Left lung (tissue), 10 donors: ENCODE results near the gene ZNF697. TPM values are rescaled to one million over a fixed set of nuclear protein-coding genes. Genes with fewer than 3 reads are reported as not detected.
A peak's percentile ranks its signal among the peaks of the same experiment; 100 is the strongest.
"Not testable (repeated sequence)": the region's sequence is repeated elsewhere in the genome, so short reads cannot be mapped to it uniquely, and the experiment has no call there.

Source experiments
- ATAC-seq: fragments of 200-7000 bp; cut with Tn5 transposase; one replicate; pipeline ENCODE4 v1.9.1; 2020; ENCODE audit warnings: moderate library complexity
- DNase-seq, 4 donors: peaks; one replicate each; pipeline ENCODE4 v3.0.0-alpha.2; 2013 to 2020
- H3K27ac ChIP-seq, 2 donors: fragments of 200-600 bp; sonication (generic) in 1 of 2; one replicate each; pipeline versions ENCODE4 v1.5.0 to v1.8.0; 2020 to 2021
- H3K27me3 ChIP-seq, 2 donors: fragments of 200-600 bp; sonication (generic) in 1 of 2; one replicate each; pipeline versions ENCODE4 v1.5.0 to v1.8.0; 2020 to 2021
- H3K36me3 ChIP-seq, 2 donors: fragments of 200-600 bp; sonication (generic) in 1 of 2; one replicate each; pipeline versions ENCODE4 v1.5.0 to v1.8.0; 2020 to 2021
- H3K4me1 ChIP-seq, 2 donors: fragments of 200-600 bp; one replicate each; pipeline ENCODE4 v1.8.0; 2021
- H3K4me3 ChIP-seq, 2 donors: fragments of 200-600 bp; sonication (generic) in 1 of 2; one replicate each; pipeline versions ENCODE4 v1.5.0 to v1.8.0; 2020 to 2021; ENCODE audit warnings: mild to moderate bottlenecking in 1 of 2
- H3K9me3 ChIP-seq, 2 donors: fragments of 200-600 bp; sonication (generic) in 1 of 2; one replicate each; pipeline versions ENCODE4 v1.5.0 to v1.8.0; 2020 to 2021
- CTCF ChIP-seq, 2 donors: fragments of 200-600 bp; sonication (generic) in 1 of 2; IDR thresholded peaks; one replicate each; pipeline versions ENCODE4 v1.5.0 to v1.8.0; 2021; ENCODE audit warnings: antibody characterized with exemption in 2 of 2
- intact Hi-C, 2 donors: fragments of 100-400 bp; cut with DNase I; formaldehyde crosslinking; loops; one replicate each; pipeline versions ENCODE4 v1.11.2 to v1.14.2; 2022
- polyA plus RNA-seq, 6 donors: library from polyadenylated mRNA; unstranded; fragments of 120-200 nt; gene quantifications; one replicate each; pipeline ENCODE4 v1.2.1, GENCODE V29; 2013; ENCODE audit not compliant: insufficient read length in 6 of 6
- total RNA-seq, 2 donors: library from RNA; stranded (reverse); fragmentation: NEBNext Ultra II Directional; extraction: Animal tissue kit (Norgen Biotek cat#: 25700); gene quantifications; one replicate each; pipeline ENCODE4 v1.2.1, GENCODE V29; 2021
- donor health status: DM: no; HTN: yes; CAD: no.
- donor health status: DM: no; HTN: no; CAD: no.

The ZNF697 gene
- total and polyA plus RNA-seq, 8 donors = 8.0 to 27.2 (median 25.9) TPM

DNA sequence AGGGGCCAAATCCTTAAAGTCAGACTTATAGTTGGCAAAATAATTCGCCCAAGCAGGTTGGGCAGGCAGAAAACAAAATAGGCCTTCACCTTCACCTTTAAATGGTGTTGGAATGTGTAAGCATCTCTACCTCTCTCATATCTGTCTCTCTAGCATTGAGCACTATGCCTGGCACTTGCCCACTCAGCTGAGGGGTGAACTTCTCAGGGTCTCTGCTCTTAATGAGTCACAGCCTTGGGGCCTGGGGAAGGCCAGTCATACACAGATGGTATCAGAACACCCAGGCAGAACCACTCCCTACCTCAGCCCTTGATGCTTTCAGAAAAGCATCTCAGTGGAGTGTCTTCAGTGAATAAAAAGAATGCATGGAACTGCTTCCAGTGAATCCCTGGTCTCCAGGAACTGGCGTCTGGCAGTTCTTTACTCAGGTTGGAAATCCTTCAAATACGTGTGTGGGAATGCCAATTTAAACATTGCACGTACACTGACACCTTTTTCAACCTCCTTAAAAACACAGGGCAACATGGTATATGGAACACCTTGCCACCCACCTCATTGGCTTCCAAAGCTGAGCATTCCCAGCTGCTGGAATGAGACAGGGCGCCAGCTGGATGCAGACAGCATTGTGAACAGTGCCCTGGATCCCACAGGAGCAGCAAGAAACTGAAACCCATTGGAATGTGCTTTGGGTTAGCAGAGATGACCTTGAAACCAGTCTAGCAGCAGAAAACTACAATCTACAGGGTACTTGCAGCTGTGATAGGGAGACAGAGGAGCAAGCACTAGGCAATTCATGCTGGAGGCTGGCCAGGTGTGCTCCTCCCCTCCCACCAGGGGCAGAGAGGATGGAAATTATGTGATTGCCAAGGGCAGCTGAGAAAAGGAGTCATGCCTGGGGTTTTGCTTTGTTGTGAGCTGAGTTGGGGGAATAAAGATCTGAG is 30.0 kb downstream of the ZNF697 start:
- intact Hi-C loops = loop anchor here in 1 of 2 donors (5.0 kb wide), 1 partner anchor 44 kb away; no protein-coding TSS in a partner anchor
- Histone ChIP-seq H3K27ac (no peak overlapping the region), H3K27me3 (no peaks in the 10 kb centered on the region), H3K36me3 (peaks cover 0 to 9% of the 10 kb centered on the region in 2 donors), H3K4me3 (no peak overlapping the region), H3K9me3 (no peaks in the 10 kb centered on the region), H3K4me1 (peaks cover 0 to 5% of the 10 kb centered on the region in 2 donors)
- DNase-seq (no peak), ATAC-seq (no peak)
- TF ChIP-seq CTCF (IDR thresholded peaks at IDR 0.05) = no peak

GRCh38 chr1:119616748-119617147 is 31.3 kb downstream of the ZNF697 start:
- H3K4me1 ChIP-seq, ATAC-seq, H3K9me3 ChIP-seq, H3K27me3 ChIP-seq, H3K36me3 ChIP-seq, H3K27ac ChIP-seq, H3K4me3 ChIP-seq, DNase-seq: not testable (repeated sequence)
- intact Hi-C loops = loop anchor here in 1 of 2 donors (5.0 kb wide), 1 partner anchor 46 kb away; no protein-coding TSS in a partner anchor

DNA sequence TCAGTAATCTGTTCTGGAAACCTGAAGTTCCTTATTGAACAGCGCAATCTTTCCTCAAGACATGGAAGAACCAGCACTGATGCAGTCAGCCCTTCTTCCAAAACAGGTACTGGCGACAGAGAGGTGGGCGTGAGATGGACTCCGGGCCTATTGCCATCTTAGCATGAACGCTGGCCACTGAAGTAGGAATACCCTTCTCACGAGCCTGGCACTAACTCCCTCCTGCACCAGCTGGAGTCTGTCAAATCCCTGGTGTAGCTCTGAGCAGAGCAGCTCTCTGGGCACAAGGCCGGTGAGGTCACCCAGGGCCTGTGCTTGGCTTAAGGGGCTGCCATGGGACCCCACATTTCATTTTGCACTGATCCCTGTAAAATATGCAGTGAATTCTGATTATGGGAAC is 33.0 kb downstream of the ZNF697 start:
- not testable (repeated sequence) for H3K36me3 ChIP-seq, ATAC-seq, H3K4me3 ChIP-seq, H3K27ac ChIP-seq, DNase-seq, H3K9me3 ChIP-seq, H3K27me3 ChIP-seq, H3K4me1 ChIP-seq
- intact Hi-C loops = loop anchor here in 1 of 2 donors (5.0 kb wide), 1 partner anchor 47 kb away; no protein-coding TSS in a partner anchor

DNA sequence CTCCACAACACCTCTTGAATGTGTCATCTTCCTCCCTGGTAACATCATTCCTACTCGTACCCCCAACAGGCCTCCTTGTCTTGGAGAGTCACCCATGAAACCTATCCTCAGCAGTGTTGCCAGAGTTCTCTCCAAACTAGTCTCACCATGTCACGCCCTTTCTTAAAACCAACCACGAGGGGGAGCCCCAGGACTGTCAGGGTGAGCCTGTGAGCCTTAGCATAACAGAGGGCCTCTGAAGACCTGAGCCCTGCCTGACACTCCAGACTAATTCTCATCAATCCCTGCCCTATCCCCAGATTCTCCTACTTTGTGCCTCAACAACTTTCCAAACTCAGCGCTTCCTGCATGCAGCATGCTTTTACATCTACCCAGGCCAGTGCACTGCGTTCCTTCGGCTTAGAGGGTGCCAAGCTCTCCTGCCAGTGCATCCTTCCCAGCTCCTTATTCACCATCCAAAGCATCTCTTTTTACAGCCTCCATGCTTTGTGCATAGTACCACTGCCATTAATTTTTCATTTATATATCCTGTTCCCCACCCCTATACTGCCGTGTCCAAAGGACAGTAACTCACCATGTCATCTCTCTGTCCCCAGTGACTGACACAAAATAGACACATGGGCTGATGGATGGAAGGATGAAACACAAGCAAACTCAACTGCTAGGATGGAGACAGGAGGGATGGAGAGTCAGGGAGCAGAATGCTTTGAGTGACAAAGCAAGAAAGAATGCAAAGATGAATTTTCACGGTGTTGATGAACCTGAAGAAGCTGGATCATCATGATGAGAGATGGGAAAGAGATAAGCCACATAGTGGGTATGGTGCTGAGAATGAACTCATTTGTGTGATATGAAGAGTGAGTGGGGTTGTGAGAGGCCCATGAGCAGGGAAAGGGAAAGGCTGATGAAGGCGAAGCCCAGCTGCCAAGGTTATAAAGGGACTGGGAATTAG is 34.0 kb downstream of the ZNF697 start:
- Histone ChIP-seq H3K9me3 (no peaks in the 10 kb centered on the region), H3K27me3 (no peaks in the 10 kb centered on the region), H3K4me1 (peaks cover 4 to 5% of the 10 kb centered on the region in 2 donors), H3K27ac (no peak overlapping the region), H3K36me3 (no peaks in the 10 kb centered on the region), H3K4me3 (no peak overlapping the region)
- peak; percentile 76 to 93 (median 83) for DNase-seq
- ATAC-seq = peak; percentile 93
- intact Hi-C loops = loop anchor here in 1 of 2 donors (5.0 kb wide), 1 partner anchor 58 kb away; no protein-coding TSS in a partner anchor
- TF ChIP-seq CTCF (IDR thresholded peaks at IDR 0.05) = peak; percentile 70 to 73

DNA sequence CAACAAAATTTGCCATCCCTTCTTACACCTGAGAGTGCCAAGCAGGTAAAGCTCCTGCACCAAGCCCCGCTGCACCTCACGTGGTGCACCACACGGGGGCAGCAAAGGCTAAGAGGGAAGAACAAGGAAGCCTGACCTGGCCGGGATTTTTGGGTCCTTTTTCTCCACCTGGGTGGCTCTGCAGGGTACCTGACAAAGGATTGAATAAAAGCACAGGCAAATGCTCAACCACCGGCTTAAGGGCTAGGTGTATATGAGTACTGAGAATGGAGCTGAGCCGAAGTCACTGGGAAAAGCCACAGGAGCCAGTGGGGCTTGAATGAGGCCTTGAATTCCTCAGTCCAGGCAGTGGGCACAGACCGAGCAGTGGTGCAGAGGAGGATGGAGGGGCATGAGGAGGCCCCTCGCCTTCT is 36.4 kb downstream of the ZNF697 start:
- TF ChIP-seq CTCF (IDR thresholded peaks at IDR 0.05) = peak; percentile 88 to 90
- intact Hi-C loops = loop anchor here in 1 of 2 donors (5.0 kb wide), 1 partner anchor 61 kb away; no protein-coding TSS in a partner anchor
- Histone ChIP-seq H3K36me3 (no peaks in the 10 kb centered on the region), H3K9me3 (no peaks in the 10 kb centered on the region), H3K27me3 (no peaks in the 10 kb centered on the region), H3K4me3 (no peak overlapping the region), H3K4me1 (peaks cover 3 to 9% of the 10 kb centered on the region in 2 donors), H3K27ac (no peak overlapping the region)
- DNase-seq = peak in 3 of 4 donors; percentile 70 to 93 (median 75)
- ATAC-seq = peak; percentile 81

GRCh38 chr1:119608816-119609215 is 39.2 kb downstream of the ZNF697 start:
- H3K36me3 ChIP-seq, H3K4me3 ChIP-seq, H3K27ac ChIP-seq, intact Hi-C loops, H3K27me3 ChIP-seq, H3K9me3 ChIP-seq, DNase-seq: not testable (repeated sequence)
- peak; percentile 8 for ATAC-seq
- peaks cover 7 to 17% of the 10 kb centered on the region in 2 donors for H3K4me1 ChIP-seq

- H3K27ac ChIP-seq, H3K27me3 ChIP-seq, H3K36me3 ChIP-seq, intact Hi-C loops, H3K9me3 ChIP-seq, DNase-seq, H3K4me3 ChIP-seq: not testable (repeated sequence)
- H3K4me1 ChIP-seq = peaks cover 7 to 33% of the 10 kb centered on the region in 2 donors
- peak; percentile 32 for ATAC-seq
Measured at GRCh38 chr1:119607087-119607807, 40.8 kb downstream of the ZNF697 start.
